Measurements from ENCODE around the gene RDM1.

DNA sequence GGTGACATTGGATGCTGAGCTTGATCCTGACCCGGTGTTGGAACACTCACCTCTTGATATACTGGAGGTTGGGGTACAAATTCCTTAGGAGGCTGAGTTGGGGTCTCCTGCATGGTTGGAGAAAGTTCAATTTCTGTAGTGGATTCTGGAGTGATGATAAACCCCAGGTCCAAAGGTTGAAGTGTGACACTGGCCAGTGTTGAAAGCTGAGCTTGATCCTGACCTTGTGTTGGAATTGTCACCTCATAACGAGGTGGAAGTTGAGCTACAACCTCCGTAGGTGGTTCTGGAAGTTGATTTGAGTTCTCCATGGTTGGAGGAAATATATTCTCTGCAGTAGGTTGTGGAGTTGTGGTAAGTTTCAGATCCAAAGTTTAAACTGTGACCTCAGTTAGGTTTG lies 21.2 kb downstream of the RDM1 start:
- no peak for TF ChIP-seq CTCF (IDR thresholded peaks at IDR 0.05)
- no peak for TF ChIP-seq POLR2A (IDR thresholded peaks at IDR 0.05)
